Testis (tissue), 3 donors: ENCODE results near the gene DUOXA1. TPM values are rescaled to one million over a fixed set of nuclear protein-coding genes. Genes with fewer than 3 reads are reported as not detected.

ENCODE experiments used
- DNase-seq: peaks from one replicate; pipeline ENCODE4 v3.0.0-alpha.2; 2019
- H3K27ac ChIP-seq, 2 donors: fragments of 200-600 bp; sonication (generic); one replicate each; pipeline ENCODE4 v1.5.1; 2019
- H3K27me3 ChIP-seq: fragments of 200-600 bp; sonication (generic); one replicate; pipeline ENCODE4 v1.5.1; 2019
- H3K36me3 ChIP-seq: fragments of 200-600 bp; sonication (generic); one replicate; pipeline ENCODE4 v1.5.1; 2017; ENCODE audit warnings: low read depth; ENCODE audit errors: missing control alignments
- H3K4me1 ChIP-seq: fragments of 200-600 bp; sonication (generic); one replicate; pipeline ENCODE4 v1.5.1; 2019
- H3K4me3 ChIP-seq, 2 donors: fragments of 200-600 bp; sonication (generic); one replicate each; pipeline ENCODE4 v1.5.1; 2017 to 2019
- H3K9me3 ChIP-seq: fragments of 200-600 bp; sonication (generic); one replicate; pipeline ENCODE4 v1.5.1; 2017
- CTCF ChIP-seq, 3 experiments: fragments of 450-650 bp in 2 of 3; fragments of 200-600 bp in 1 of 3; sonication (generic) in 1 of 3; IDR thresholded peaks; one replicate each; pipeline ENCODE4 v1.5.1; 2016 to 2019; ENCODE audit warnings: antibody characterized with exemption in 3 of 3, mild to moderate bottlenecking in 2 of 3, moderate library complexity in 1 of 3
- POLR2A ChIP-seq: fragments of 450-650 bp; IDR thresholded peaks from one replicate; pipeline ENCODE4 v1.6.1; 2017; ENCODE audit warnings: antibody characterized with exemption, mild to moderate bottlenecking, moderate library complexity
- WGBS, 2 donors: methylation state at CpG; one replicate each; pipeline ENCODE4 v1.1.5; 2018; 5-methylcytosine and 5-hydroxymethylcytosine counted together
- intact Hi-C: fragments of 100-400 bp; cut with DNase I; formaldehyde crosslinking; loops from one replicate; pipeline ENCODE4 v1.15.1; 2023; ENCODE audit warnings: low total_unique reads
- polyA plus RNA-seq: library from polyadenylated mRNA; stranded (reverse); fragments of 350-450 nt; fragmentation: Illumina TruSeq; extraction: RNeasy Lipid Tissue Mini Kit (QIAGEN cat#74804); gene quantifications from one replicate; pipeline ENCODE4 v1.2.3, GENCODE V29; 2014; ENCODE audit warnings: low read depth, low replicate concordance; ENCODE audit not compliant: insufficient read depth
- total RNA-seq, 2 donors: library from RNA; depleted of rRNA; stranded (reverse); fragments of >200 nt; gene quantifications; one replicate each; pipeline ENCODE4 v1.2.3, GENCODE V29; 2016

The DUOXA1 gene
- total and polyA plus RNA-seq, 3 donors from 2014 or later: 0.31 to 1.0 (median 0.94) TPM

- Histone ChIP-seq H3K4me3 (no peak overlapping the region), H3K27me3 (no peaks in the 10 kb centered on the region), H3K9me3 (no peaks in the 10 kb centered on the region), H3K27ac (no peak overlapping the region), H3K4me1 (peaks cover 6% of the 10 kb centered on the region), H3K36me3 (no peaks in the 10 kb centered on the region)
- no peak for DNase-seq
- intact Hi-C loops: no loop called here
- 94% methylated on average over 12 of the region's 12 CpGs; no CpG with 5 or more reads in 1 of the 2 donors for WGBS, 2 donors
- TF ChIP-seq POLR2A: no peak
- no peak for TF ChIP-seq CTCF (IDR thresholded peaks at IDR 0.05)
These were observed 42.2 kb upstream of the DUOXA1 start for GRCh38 chr15:45171912-45172311.

GRCh38 chr15:45169608-45170480 is 40.2 kb upstream of the DUOXA1 start:
- Histone ChIP-seq H3K4me3 (no peak overlapping the region), H3K27me3 (no peaks in the 10 kb centered on the region), H3K36me3 (no peaks in the 10 kb centered on the region), H3K27ac (no peak overlapping the region), H3K4me1 (peaks cover 14% of the 10 kb centered on the region), H3K9me3 (no peaks in the 10 kb centered on the region)
- TF ChIP-seq POLR2A (no peak), CTCF (IDR thresholded peaks at IDR 0.05) (no peak)
- WGBS, 2 donors: 67 to 69% methylated on average over 3 to 4 of the region's 4 CpGs
- intact Hi-C loops: no loop called here
- no peak for DNase-seq

- Histone ChIP-seq H3K27me3 (no peaks in the 10 kb centered on the region), H3K36me3 (no peaks in the 10 kb centered on the region), H3K9me3 (no peaks in the 10 kb centered on the region), H3K4me3 (no peak overlapping the region), H3K4me1 (peaks cover 14% of the 10 kb centered on the region), H3K27ac (no peak overlapping the region)
- 84 to 85% methylated on average over 8 to 9 of the region's 9 CpGs for WGBS, 2 donors
- TF ChIP-seq CTCF (IDR thresholded peaks at IDR 0.05) (no peak), POLR2A (no peak)
- intact Hi-C loops: no loop called here
- no peak for DNase-seq
These were observed 39.3 kb upstream of the DUOXA1 start for GRCh38 chr15:45168751-45169551.

GRCh38 chr15:45168286-45168685 is 38.6 kb upstream of the DUOXA1 start:
- no peak for TF ChIP-seq POLR2A
- no peak for TF ChIP-seq CTCF (IDR thresholded peaks at IDR 0.05)
- H3K27ac ChIP-seq: no peak overlapping the region
- 89% methylated on average over 4 of the region's 4 CpGs; no CpG with 5 or more reads in 1 of the 2 donors for WGBS, 2 donors

More at GRCh38 chr15:45168286-45168685, 38.6 kb upstream of the DUOXA1 start:
- intact Hi-C loops: no loop called here
- H3K4me3 ChIP-seq: no peak overlapping the region
- DNase-seq: no peak
- H3K4me1 ChIP-seq: peaks cover 14% of the 10 kb centered on the region
- no peaks in the 10 kb centered on the region for H3K27me3 ChIP-seq
- no peaks in the 10 kb centered on the region for H3K36me3 ChIP-seq
- H3K9me3 ChIP-seq: no peaks in the 10 kb centered on the region
